ENCODE measurements around the gene HMBS. TPM values are rescaled to one million over a fixed set of nuclear protein-coding genes. Genes with fewer than 3 reads are reported as not detected.

HMBS gene
- total RNA-seq, 4 donors from 2014 or later, result 10.7 to 21.7 (median 15.0) TPM

- no peak for TF ChIP-seq POLR2A (IDR thresholded peaks at IDR 0.05)
- TF ChIP-seq CTCF (IDR thresholded peaks at IDR 0.05), result no peak
- H3K36me3 ChIP-seq, result peaks cover 0 to 63% (median 0%) of the 10 kb centered on the region in 3 donors
- DNase-seq, result no peak
- no peak overlapping the region for H3K27ac ChIP-seq
- no peaks in the 10 kb centered on the region for H3K9me3 ChIP-seq
- no peaks in the 10 kb centered on the region for H3K27me3 ChIP-seq
- no peaks in the 10 kb centered on the region for H3K4me1 ChIP-seq
- no peak overlapping the region for H3K4me3 ChIP-seq
These were observed 38.2 kb upstream of the HMBS start for GRCh38 chr11:119046489-119046888.

GRCh38 chr11:119047205-119047604, 37.5 kb upstream of the HMBS start:
- no peaks in the 10 kb centered on the region for H3K9me3 ChIP-seq
- H3K27ac ChIP-seq, result no peak overlapping the region
- peaks cover 0 to 70% (median 0%) of the 10 kb centered on the region in 3 donors for H3K36me3 ChIP-seq
- no peak for TF ChIP-seq CTCF (IDR thresholded peaks at IDR 0.05)
- no peak for TF ChIP-seq POLR2A (IDR thresholded peaks at IDR 0.05)
- no peak overlapping the region for H3K4me3 ChIP-seq
- H3K27me3 ChIP-seq, result no peaks in the 10 kb centered on the region
- H3K4me1 ChIP-seq, result no peaks in the 10 kb centered on the region
- DNase-seq, result no peak

- DNase-seq, result no peak
- no peak overlapping the region for H3K27ac ChIP-seq
- H3K27me3 ChIP-seq, result no peaks in the 10 kb centered on the region
- H3K36me3 ChIP-seq, result peaks cover 0 to 85% (median 0%) of the 10 kb centered on the region in 3 donors
- no peaks in the 10 kb centered on the region for H3K9me3 ChIP-seq
- H3K4me3 ChIP-seq, result no peak overlapping the region
- TF ChIP-seq POLR2A (IDR thresholded peaks at IDR 0.05) (no peak), CTCF (IDR thresholded peaks at IDR 0.05) (no peak)
- H3K4me1 ChIP-seq, result no peaks in the 10 kb centered on the region
These were observed 36.0 kb upstream of the HMBS start for GRCh38 chr11:119048644-119049043.

- DNase-seq, result no peak
- TF ChIP-seq CTCF (IDR thresholded peaks at IDR 0.05) (no peak), POLR2A (IDR thresholded peaks at IDR 0.05) (no peak)
These were observed 35.6 kb upstream of the HMBS start for GRCh38 chr11:119049081-119049480.

GRCh38 chr11:119051440-119052162, 33.1 kb upstream of the HMBS start:
- Histone ChIP-seq H3K4me3 (no peak overlapping the region), H3K27me3 (no peaks in the 10 kb centered on the region), H3K27ac (no peak overlapping the region), H3K36me3 (peaks cover 0 to 87% (median 0%) of the 10 kb centered on the region in 3 donors), H3K9me3 (no peaks in the 10 kb centered on the region), H3K4me1 (peaks cover 0 to 15% (median 3%) of the 10 kb centered on the region in 4 donors)
- TF ChIP-seq CTCF (IDR thresholded peaks at IDR 0.05) (no peak), POLR2A (IDR thresholded peaks at IDR 0.05) (no peak)
- DNase-seq, result no peak

More at GRCh38 chr11:119049081-119049480, 35.6 kb upstream of the HMBS start:
- no peaks in the 10 kb centered on the region for H3K9me3 ChIP-seq
- peaks cover 0 to 89% (median 0%) of the 10 kb centered on the region in 3 donors for H3K36me3 ChIP-seq
- no peak overlapping the region for H3K4me3 ChIP-seq
- no peak overlapping the region for H3K27ac ChIP-seq
- H3K4me1 ChIP-seq, result no peaks in the 10 kb centered on the region
- no peaks in the 10 kb centered on the region for H3K27me3 ChIP-seq
